IMR-90 (cell line): Measurements from ENCODE around the gene ABR.

ENCODE experiments used
- CEBPB ChIP-seq: IDR thresholded peaks from 2 replicates; pipeline ENCODE4 v1.6.1; 2012; ENCODE audit warnings: low read depth, low read length, improper control_type of control experiment
- FOS ChIP-seq: fragments of 150-350 bp; IDR thresholded peaks from 2 replicates; pipeline ENCODE4 v1.6.1; 2016; ENCODE audit warnings: low read depth, low read length
- MAZ ChIP-seq: IDR thresholded peaks from 2 replicates; pipeline ENCODE4 v1.6.1; 2012; ENCODE audit warnings: low read depth, mild to moderate bottlenecking, low read length, improper control_type of control experiment, moderate library complexity, borderline replicate concordance
- MXI1 ChIP-seq: IDR thresholded peaks from 2 replicates; pipeline ENCODE4 v1.6.1; 2012; ENCODE audit warnings: low read depth, mild to moderate bottlenecking, low read length, moderate library complexity, borderline replicate concordance
- POLR2A ChIP-seq: IDR thresholded peaks from 2 replicates; pipeline ENCODE4 v1.6.1; 2012; ENCODE audit warnings: mild to moderate bottlenecking, low read depth, low read length
- RAD21 ChIP-seq: IDR thresholded peaks from 2 replicates; pipeline ENCODE4 v1.6.1; 2012; ENCODE audit warnings: low read length, improper control_type of control experiment
- RFX5 ChIP-seq: IDR thresholded peaks from 2 replicates; pipeline ENCODE4 v1.8.0; 2012; ENCODE audit warnings: low read depth, mild to moderate bottlenecking, low read length, moderate library complexity
- SMC3 ChIP-seq: fragments of 150-350 bp; IDR thresholded peaks from 2 replicates; pipeline ENCODE4 v1.6.1; 2016; ENCODE audit warnings: low read depth, mild to moderate bottlenecking, antibody characterized with exemption, low read length, moderate library complexity
- TF ChIP-seq, protein P1 (sequence below): conservative IDR thresholded peaks from 2 replicates; pipeline ENCODE4 v1.5.1; 2012; ENCODE audit warnings: mild to moderate bottlenecking, low read depth, low read length, improper control_type of control experiment
- TF ChIP-seq, protein P2 (sequence below): fragments of 150-350 bp; IDR thresholded peaks from 2 replicates; pipeline ENCODE4 v1.6.1; 2017; ENCODE audit warnings: mild to moderate bottlenecking, antibody characterized with exemption, low read length, low read depth
- TF ChIP-seq, protein P3 (sequence below): fragments of 150-350 bp; IDR thresholded peaks from 2 replicates; pipeline ENCODE4 v1.6.1; 2016; ENCODE audit warnings: low read depth, mild to moderate bottlenecking, low read length, moderate library complexity, borderline replicate concordance

DNA sequence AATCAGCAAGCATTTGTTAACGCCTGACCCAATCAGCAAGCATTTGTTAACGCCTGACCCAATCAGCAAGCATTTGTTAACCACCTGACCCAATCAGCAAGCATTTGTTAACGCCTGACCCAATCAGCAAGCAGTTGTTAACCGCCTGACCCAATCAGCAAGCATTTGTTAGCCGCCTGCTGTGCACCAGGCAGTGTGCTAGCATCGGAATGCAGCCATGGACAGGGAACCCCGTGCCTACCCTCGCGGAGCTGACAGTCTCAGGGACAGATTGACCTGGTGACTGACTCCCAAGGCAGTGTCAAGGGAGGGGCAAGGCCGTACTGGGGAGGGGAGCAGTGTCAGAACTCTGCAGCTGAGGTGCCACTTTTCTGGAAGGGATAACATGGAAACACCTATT is 66.9 kb downstream of the ABR start:
- TF ChIP-seq, protein P1, sequence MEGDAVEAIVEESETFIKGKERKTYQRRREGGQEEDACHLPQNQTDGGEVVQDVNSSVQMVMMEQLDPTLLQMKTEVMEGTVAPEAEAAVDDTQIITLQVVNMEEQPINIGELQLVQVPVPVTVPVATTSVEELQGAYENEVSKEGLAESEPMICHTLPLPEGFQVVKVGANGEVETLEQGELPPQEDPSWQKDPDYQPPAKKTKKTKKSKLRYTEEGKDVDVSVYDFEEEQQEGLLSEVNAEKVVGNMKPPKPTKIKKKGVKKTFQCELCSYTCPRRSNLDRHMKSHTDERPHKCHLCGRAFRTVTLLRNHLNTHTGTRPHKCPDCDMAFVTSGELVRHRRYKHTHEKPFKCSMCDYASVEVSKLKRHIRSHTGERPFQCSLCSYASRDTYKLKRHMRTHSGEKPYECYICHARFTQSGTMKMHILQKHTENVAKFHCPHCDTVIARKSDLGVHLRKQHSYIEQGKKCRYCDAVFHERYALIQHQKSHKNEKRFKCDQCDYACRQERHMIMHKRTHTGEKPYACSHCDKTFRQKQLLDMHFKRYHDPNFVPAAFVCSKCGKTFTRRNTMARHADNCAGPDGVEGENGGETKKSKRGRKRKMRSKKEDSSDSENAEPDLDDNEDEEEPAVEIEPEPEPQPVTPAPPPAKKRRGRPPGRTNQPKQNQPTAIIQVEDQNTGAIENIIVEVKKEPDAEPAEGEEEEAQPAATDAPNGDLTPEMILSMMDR = no peak
- TF ChIP-seq RAD21 (no peak), CEBPB (no peak), POLR2A (no peak), FOS (no peak), RFX5 (no peak), MAZ (no peak), SMC3 (no peak), MXI1 (no peak)
- TF ChIP-seq, protein P2, sequence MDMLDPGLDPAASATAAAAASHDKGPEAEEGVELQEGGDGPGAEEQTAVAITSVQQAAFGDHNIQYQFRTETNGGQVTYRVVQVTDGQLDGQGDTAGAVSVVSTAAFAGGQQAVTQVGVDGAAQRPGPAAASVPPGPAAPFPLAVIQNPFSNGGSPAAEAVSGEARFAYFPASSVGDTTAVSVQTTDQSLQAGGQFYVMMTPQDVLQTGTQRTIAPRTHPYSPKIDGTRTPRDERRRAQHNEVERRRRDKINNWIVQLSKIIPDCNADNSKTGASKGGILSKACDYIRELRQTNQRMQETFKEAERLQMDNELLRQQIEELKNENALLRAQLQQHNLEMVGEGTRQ = no peak
- TF ChIP-seq, protein P3, sequence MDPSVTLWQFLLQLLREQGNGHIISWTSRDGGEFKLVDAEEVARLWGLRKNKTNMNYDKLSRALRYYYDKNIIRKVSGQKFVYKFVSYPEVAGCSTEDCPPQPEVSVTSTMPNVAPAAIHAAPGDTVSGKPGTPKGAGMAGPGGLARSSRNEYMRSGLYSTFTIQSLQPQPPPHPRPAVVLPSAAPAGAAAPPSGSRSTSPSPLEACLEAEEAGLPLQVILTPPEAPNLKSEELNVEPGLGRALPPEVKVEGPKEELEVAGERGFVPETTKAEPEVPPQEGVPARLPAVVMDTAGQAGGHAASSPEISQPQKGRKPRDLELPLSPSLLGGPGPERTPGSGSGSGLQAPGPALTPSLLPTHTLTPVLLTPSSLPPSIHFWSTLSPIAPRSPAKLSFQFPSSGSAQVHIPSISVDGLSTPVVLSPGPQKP = no peak
